Central memory CD4-positive, alpha-beta T cell (primary cell): Measurements from ENCODE around the gene CRHR1.

Experiments
- DNase-seq: peaks from one replicate; pipeline ENCODE4 v3.0.0; 2022

The CRHR1 gene

DNA sequence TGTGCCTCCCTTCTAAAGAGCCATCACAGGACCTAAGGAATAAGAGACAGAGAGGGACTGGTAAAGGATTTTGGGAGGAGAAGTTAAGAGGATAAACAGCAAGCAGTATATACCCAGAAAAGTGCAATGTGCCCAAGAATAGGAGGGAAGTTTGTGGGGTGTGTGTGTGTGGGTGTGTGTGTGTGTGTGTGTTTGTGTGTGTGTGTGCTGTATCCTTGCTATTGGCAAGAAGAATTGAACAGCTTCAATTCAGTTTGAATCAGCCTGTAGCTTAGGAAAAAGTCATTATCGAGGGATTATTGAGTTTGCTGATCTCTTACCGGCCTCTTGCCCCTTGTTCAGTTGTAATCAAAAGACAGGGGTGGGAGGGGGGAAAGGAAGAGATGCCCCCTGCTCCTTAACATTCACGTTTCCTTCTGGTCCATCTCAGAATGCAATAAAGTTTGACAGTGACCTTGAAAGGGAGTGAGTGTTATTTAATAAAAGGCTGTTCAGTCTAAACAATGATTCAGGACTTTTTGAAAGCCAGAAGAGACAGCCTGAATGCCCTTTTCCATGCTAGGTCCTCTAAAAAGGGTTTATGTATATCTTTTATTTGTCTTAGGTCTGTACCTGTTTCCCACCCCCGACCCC is 86.3 kb downstream of the CRHR1 start:
- DNase-seq: no peak

DNA sequence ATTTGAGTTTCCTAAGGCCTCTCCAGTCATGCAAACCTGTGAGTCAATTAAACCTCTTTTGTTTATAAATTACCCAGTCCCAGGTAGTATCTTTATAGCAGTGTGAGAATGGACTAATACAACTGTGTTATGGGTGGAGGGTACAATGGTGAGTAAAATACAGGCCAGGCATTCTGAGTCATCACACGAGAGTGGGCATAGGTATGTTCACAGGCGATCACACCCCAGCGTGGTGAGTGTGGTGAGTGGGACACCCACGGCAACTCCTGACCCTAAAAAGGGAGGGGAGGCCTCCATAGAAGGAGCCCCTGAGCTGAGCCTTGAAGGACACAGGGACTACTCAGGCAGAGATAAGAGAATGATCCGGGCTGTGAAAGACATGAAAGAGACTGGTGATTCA is 87.6 kb downstream of the CRHR1 start:
- no peak for DNase-seq

DNA sequence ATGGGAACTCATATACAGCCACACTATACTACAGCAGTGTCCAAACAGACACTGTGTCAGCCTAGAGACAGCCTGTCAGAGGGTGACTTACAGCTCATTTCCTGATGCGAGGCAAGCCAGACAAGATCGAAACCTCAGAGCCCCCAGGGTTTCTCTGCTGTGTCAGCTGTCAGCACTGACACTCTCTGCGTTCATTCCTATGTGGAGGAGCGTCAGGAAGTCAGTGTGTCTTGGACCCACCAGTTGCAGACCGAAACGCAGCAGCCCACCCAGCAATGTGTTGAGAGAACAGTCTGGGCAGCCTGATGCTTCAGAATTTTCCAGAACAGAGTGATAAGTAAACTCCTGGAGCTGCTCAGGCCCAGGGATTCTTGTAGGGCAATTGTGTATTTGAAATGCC is 89.6 kb downstream of the CRHR1 start:
- DNase-seq: peak; percentile 18

DNA sequence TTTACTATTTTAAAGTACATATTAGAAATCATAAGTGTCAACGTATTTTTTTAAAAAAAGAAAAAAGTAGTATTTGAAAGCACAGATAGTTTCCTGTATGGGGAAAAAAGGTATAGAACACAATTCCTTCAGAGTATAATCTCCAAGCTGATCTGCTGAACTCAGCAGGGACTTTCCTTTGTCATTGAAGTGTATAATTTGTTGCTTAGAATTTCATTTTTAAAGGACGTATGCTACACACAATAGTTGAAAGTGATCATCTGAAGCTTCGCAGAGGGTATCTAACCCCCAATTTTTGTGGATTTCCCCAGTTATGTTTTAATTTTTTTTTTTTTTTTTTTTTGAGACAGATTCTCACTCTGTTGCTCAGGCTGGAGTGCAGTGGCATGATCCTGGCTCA is 90.0 kb downstream of the CRHR1 start:
- peak; percentile 28 for DNase-seq

DNA sequence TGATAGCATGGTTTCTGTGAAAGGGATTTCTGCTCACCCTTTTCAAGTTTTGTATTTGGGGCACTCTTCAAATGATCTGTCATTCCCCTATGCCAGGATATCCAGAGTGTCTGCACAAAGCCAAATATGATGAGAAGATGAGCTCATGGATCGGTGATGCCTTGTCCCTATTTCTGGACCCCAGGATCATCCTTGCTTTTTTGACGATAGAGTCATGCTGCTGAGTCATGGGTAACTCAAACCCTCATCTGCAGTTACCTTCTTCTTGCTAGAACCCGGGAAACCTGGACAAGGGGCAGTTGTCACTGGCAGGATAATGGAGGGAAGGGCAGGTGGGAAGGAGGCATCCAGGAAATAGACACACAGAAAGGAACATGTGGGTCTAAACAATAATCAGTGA is 92.4 kb downstream of the CRHR1 start:
- no peak for DNase-seq

DNA sequence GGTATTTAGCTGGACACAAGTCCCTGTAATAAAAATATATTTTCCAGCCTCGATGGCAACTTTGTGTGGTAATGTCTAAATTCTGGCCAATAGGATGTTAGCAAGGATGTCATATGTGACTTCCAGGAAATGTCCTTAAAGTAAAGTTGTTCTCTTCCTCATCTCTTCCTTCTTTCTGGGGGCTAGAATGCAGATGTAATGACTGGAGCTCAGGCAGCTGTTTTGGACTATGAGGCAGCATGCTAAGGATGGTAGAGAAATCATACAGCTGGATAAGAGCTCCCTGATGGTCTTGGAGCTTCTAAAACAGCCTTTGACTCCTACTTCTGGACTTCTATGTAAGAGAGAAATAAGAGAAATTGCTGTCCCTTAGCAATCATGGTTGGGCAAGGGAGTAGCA is 93.3 kb downstream of the CRHR1 start:
- DNase-seq: no peak

DNA sequence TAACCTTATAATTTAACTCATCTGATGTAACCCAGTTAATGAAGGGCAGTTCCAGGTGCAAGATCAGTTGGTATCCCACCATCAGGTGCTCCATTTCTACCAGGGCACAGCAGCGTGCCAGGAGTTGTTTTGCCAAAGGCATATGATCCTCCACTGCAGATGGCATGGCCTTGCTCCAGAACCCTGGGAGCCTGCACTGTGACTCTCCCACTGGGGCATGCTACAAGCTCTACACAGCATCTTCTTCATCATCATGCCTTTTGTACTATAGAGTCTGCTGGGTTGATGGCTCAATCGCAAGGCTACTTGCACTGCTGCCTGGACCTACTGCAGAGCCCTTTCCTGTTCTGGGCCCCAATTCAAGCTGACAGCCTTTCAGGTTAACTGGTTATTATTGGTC is 98.9 kb downstream of the CRHR1 start:
- DNase-seq: no peak
